HUDEP-2 (cell line): ENCODE measurements around the gene SEPHS2.

Source experiments
- DNase-seq, 76 experiments: peaks; one replicate each; lab custom pipeline; 2025; ENCODE audit not compliant: unreplicated experiment in 76 of 76; lab: John Stamatoyannopoulos, UW

SEPHS2 gene

DNA sequence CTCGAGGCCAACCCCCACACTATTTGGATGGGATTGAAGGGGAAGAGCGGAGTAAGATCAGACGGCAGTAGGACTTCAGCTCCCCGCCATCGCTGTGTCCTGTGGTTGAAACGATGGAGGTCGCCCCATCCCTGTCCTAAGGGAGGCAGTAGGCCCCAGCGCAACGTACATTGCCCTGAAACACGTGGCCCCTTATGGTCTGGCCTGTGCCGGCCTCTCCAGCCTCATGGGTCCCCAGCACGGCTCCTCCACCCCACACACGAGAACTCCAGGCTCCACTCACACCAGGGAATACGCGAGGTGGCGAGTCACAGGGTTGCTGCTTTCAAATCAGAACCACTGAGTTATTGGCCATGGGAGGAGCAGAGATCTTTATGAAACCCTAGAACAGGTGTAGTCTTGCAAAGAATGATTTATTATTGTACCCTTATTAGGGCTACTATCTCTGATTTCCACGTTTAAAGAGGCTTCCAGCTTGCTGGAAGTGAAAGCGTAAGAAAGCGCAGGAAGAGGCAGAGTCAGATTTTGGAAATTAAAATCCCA, 15.2 kb downstream of the SEPHS2 start:
- DNase-seq, result peak in 10 of 76 experiments; percentile 30 to 56 (median 42)

DNA sequence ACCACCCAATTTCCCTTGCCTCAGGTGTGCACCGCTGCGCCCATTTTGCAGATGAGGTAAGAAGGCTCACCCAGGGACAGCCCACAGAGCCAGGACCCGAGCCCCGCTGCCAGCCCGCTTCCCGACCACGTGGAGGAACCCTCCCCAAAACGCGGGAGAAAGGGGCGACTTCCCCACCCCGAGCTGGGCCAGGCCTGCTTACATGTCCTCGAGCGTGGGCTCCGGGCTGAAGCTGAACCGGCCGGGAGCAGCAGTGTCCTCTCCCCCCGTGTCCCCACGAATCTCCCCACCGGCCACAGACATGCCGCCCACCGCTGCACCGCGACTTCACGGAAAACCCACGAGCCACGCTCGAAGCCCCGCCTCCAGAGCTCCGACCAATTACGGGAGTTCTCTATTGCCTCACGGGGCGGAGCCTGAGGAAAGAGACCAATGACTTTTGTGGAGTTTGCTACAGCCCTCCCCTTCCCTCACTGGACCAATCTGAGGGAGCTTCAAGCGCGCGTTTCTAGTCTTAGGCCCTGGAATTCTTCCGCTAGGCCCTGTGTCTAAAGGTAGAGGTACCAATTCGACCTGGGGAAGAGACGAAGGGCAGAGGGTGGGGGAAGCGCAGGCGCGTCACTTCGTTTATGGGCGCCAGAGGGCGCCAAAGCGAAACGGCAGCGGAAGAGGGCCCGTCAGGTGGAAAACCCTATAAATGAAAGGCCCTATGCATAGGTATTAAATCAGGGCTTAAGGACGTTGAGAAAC, 15.8 kb downstream of the SEPHS2 start, which contains the start of gene DCTPP1:
Gene DCTPP1 (minus strand): TSS at position 353 of the 750 bp plus-strand sequence. CDS start 50 bp downstream, at position 303.
- DNase-seq, result peak in 73 of 76 experiments; percentile 72 to 99 (median 96)

DNA sequence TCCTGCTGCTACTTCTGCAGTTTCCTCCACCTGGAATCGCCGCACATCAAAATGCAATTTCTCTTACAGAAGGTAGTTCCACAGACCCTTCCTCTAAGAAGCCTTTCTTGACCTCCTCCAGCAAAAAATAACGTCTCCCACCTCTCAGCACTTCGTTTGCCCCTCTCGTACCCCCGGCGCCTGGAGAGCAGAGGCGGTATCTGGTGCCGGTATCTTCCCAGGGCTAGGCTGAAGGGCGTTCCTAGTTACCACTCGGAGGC, 16.3 kb downstream of the SEPHS2 start:
- DNase-seq, result peak in 1 of 76 experiments; percentile 29

GRCh38 chr16:30428055-30428454, 17.6 kb downstream of the SEPHS2 start:
- no peak for DNase-seq

DNA sequence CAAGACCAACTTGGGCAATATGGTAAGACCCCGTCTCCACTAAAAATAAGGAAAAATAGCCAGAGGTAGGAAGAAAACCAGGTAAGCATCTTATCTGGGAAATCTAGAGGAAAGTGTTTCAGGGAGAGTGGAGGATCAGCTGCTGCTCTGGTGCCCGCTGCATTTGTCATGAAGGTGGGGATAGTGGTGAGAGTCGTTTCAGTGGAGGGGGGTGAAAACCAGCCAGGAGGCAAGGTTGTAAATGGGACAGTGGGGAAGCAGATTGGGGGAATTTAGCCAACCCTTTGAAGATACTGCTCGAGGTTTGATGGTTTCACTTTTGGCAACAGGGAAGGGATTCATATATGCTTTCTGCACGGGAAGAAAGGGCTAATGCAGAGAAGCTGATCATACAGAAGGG, 24.7 kb downstream of the SEPHS2 start:
- DNase-seq, result no peak

DNA sequence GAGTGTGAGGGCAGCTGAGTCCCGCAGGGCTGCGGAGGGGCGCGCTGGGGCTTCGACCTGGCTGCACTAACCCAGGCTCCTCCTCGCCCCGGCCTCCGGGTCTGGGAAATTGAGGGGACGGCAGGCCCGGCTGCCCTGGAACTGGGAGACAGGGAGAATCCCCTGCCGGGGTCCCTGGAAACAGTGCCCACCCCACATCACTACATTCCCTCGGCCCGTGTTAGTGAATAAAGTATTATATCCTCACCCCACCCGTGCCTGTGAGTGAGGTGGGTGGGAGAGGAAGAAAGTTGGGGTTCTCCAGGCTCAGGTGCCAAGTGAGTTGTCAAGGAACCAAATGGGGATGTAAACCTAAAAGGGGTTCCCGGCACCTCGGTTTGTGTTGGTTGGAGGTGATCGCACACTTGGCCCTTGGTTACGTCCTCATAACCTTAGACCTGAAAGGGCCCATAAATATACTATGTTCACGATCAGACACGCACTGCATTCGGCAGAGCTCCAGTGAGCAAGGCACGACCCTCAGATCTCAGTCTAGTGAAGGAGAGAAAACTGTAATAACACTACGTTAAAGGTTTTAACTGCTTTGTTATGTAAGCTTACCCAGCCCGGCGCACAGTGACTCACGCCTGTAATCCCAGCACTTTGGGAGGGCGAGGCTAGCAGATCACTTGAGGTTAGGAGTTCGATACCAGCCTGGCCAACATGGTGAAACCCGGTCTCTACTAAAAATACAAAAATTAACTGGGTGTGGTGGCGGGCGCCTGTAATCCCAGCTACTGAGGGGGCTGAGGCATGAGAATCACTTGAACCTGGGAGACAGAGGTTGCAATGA, 27.1 kb downstream of the SEPHS2 start:
- DNase-seq, result peak in 3 of 76 experiments; percentile 13 to 45 (median 26)

DNA sequence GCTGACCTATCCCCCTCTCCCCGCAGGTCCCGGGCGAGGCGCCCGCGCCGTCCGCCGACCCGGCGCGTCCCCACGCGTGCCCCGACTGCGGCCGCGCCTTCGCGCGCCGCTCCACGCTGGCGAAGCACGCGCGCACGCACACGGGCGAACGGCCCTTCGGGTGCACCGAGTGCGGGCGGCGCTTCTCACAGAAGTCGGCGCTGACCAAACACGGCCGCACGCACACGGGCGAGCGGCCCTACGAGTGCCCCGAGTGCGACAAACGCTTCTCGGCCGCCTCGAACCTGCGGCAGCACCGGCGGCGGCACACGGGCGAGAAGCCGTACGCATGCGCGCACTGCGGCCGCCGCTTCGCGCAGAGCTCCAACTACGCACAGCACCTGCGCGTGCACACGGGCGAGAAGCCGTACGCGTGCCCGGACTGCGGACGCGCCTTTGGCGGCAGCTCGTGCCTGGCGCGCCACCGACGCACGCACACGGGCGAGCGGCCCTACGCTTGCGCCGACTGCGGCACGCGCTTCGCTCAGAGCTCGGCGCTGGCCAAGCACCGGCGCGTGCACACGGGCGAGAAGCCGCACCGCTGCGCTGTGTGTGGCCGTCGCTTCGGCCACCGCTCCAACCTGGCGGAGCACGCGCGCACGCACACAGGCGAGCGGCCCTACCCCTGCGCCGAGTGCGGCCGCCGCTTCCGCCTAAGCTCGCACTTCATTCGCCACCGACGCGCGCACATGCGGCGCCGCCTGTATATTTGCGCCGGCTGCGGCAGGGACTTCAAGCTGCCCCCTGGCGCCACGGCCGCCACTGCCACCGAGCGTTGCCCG, 27.9 kb downstream of the SEPHS2 start:
- peak in 70 of 76 experiments; percentile 31 to 93 (median 81) for DNase-seq

DNA sequence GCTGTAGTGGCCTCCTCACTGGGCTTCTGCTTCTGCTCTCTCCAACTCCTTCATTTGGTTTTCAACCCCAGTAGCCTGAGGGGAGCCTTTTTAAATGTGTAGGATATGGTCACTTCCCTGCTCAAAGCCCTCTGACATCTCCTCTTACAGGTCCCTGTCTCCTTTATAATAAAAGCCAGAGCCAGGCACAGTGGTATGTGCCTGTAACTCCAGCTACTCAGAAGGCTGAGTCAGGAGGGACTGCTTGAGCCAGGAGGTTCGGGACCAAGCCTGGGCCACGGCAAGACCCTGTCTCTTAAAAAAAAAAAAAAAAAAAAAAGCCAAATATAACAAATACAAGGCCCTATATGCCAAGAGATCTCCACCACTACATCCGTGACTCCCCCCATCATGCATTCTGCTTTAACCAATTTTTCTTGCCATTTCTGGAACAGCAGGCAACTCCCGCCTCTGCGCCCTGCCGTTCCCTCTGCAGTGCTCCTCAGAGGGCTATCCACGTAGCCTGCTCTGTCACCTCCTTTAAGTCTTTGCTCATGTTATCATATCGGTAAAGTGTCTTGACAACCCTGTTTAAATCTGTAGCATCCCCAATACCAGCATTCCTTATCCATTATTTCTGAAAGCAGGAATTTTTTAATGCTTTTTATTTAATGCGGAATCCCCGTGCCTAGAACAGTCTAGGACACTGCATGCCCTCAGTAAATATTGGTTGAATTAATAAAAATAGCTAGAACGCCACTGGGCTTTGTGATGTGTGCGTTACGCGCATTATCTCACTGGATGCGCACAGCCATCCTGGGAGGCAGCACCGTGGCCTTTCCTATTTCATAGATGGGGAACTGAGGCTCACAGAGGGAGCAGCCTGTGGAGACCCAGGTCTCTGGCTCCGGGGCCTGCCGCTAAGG, 28.8 kb downstream of the SEPHS2 start:
- DNase-seq, result peak in 1 of 76 experiments; percentile 37

DNA sequence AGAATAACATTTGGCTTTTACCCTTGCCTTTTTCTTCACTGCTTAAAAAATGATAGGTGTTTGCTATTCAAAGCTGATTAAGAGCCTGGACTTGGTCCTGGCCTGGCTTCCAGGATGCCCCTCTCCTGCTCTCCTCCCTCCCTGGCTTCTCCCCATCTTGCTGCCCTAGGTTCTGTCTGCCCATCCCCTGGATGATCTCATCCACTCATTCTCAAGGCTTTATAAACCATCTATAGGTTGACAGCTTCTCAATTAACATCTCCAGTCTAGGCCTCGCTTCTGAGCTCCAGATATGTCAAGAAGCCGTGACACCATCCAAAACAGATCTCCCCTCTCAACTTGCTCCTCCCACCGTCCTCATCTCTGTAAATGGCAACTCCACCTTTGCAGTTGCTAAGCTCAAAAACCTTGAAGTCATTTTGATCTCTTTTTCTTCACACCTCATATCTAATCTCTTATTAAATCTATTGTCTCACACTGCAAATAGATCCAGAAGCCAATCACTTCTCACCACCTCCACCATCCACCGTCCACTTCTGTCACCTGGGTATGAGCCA, 29.5 kb downstream of the SEPHS2 start:
- no peak for DNase-seq

- DNase-seq, result no peak
Measured at GRCh38 chr16:30414159-30414558, 31.5 kb downstream of the SEPHS2 start.

- DNase-seq, result no peak
Measured at GRCh38 chr16:30413112-30413806, 32.4 kb downstream of the SEPHS2 start.

GRCh38 chr16:30409125-30410060, 36.3 kb downstream of the SEPHS2 start:
- peak in 68 of 76 experiments; percentile 40 to 93 (median 80) for DNase-seq

GRCh38 chr16:30407804-30408534, 37.7 kb downstream of the SEPHS2 start:
- DNase-seq, result peak in 1 of 76 experiments; percentile 29

DNA sequence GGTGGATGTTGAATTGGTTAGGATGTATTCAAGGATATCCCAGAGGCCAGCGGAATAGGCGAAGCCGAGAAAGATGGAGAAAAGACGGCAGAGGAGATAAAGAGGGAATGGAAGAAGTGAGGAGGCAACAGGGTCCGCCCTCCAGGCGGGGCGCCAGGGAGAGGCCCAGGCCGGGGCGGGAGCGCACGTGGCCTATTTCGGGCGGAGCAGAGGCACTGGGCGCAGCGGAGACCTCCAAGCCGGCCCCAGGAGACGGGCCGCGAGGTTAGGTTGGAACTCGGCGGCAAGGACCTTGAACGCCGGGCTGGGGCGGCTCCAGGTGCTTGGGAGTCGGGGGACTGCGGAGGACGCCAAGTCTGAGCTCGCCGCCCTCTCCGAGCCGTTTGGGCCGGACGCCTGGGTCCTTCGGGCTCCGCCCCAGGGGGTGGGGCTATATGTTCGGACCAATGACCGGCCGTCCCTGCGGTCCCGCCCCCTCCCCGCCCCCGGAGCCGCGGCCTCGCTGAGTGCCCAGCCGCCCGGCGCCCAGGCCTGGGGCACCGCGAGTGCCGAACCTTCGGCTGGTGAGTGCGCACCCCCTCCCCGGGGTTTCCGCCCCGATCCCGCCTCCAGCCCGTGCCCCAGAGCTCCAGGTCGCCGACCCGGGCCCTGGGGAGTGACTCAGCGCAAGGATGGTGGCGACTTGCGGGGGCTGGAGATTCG, 38.4 kb downstream of the SEPHS2 start, which contains the start of gene ZNF771:
Gene ZNF771 (plus strand): TSS at position 505 of the 702 bp plus-strand sequence. CDS start 448 bp downstream, outside the sequence.
- peak in 70 of 76 experiments; percentile 55 to 99 (median 88) for DNase-seq

DNA sequence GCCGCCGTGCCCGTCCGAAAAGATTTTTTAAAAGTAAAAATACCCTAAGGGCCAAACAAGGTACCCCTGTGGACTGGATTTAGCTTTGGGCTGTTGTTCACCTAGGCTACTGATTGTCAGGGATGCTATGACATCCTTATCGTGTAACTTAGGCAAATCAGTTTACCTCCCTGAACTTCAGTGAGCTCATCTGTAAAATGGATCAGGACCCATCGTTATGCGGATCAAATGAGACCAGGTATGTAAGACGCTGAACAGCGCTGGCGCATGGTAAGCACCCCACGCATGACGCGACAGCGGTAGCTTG, 38.9 kb downstream of the SEPHS2 start:
- DNase-seq, result no peak

DNA sequence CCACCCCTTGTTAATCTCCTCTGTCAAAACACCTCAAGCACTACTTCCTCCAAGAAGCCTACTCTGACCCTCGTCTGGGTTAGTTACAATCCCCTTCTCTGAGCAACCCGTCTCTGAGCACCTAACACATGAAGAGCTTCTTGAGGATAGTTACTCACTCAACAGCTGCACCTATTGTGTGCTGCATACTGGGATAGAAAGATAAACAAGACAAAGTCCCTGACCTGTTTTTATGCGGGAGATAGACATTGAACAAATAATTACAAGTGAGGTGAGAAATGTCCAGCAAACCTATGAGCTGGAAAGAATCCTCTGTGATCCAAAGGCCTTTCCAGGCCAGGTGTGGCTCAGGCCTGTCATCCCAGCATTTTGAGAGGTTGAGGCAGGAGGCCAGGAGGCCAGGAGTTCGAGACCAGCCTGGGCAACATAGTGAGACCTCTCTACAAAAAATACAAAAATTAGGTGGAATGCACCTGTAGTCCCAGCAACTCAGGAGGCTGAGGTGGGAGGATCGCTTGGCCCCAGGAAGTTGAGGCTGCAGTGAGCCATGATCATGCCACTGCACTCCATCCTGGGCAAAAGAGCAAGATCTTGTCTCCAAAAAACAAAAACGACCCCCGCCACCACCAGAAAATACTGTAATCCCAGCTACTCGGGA, 43.8 kb downstream of the SEPHS2 start:
- no peak for DNase-seq
